Fibroblast of the aortic adventitia (primary cell): Measurements from ENCODE around the gene PRMT1. TPM values are rescaled to one million over a fixed set of nuclear protein-coding genes. Genes with fewer than 3 reads are reported as not detected.

ENCODE experiments used
- DNase-seq: peaks from one replicate; pipeline ENCODE4 v3.0.0-alpha.2; 2010; ENCODE audit warnings: low read depth
- H3K4me3 ChIP-seq: 2 replicates; pipeline ENCODE4 v1.5.1; 2011; ENCODE audit warnings: low read depth, mild to moderate bottlenecking, control low read depth, low read length, moderate library complexity
- total RNA-seq: library from RNA; depleted of rRNA; stranded (reverse); fragments of >200 nt; gene quantifications from 2 replicates; pipeline ENCODE4 v1.2.3, GENCODE V29; 2012; ENCODE audit warnings: low replicate concordance
- TF ChIP-seq, protein P1 (sequence below): IDR thresholded peaks from 2 replicates; pipeline ENCODE4 v1.5.1; 2011; ENCODE audit warnings: mild to moderate bottlenecking, low read length, control low read depth, inconsistent platforms; ENCODE audit not compliant: insufficient read depth

The PRMT1 gene
- total RNA-seq, 1 donor, result 164 TPM

GRCh38 chr19:49636233-49636932 lies 40.7 kb upstream of the PRMT1 start:
- DNase-seq, result no peak
- H3K4me3 ChIP-seq, result no peak overlapping the region
- TF ChIP-seq, protein P1, sequence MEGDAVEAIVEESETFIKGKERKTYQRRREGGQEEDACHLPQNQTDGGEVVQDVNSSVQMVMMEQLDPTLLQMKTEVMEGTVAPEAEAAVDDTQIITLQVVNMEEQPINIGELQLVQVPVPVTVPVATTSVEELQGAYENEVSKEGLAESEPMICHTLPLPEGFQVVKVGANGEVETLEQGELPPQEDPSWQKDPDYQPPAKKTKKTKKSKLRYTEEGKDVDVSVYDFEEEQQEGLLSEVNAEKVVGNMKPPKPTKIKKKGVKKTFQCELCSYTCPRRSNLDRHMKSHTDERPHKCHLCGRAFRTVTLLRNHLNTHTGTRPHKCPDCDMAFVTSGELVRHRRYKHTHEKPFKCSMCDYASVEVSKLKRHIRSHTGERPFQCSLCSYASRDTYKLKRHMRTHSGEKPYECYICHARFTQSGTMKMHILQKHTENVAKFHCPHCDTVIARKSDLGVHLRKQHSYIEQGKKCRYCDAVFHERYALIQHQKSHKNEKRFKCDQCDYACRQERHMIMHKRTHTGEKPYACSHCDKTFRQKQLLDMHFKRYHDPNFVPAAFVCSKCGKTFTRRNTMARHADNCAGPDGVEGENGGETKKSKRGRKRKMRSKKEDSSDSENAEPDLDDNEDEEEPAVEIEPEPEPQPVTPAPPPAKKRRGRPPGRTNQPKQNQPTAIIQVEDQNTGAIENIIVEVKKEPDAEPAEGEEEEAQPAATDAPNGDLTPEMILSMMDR, result no peak

GRCh38 chr19:49637821-49638738 lies 39.0 kb upstream of the PRMT1 start:
- H3K4me3 ChIP-seq, result peak overlapping the region; percentile 83
- peak; percentile 81 for DNase-seq
- TF ChIP-seq, protein P1, result no peak

DNA sequence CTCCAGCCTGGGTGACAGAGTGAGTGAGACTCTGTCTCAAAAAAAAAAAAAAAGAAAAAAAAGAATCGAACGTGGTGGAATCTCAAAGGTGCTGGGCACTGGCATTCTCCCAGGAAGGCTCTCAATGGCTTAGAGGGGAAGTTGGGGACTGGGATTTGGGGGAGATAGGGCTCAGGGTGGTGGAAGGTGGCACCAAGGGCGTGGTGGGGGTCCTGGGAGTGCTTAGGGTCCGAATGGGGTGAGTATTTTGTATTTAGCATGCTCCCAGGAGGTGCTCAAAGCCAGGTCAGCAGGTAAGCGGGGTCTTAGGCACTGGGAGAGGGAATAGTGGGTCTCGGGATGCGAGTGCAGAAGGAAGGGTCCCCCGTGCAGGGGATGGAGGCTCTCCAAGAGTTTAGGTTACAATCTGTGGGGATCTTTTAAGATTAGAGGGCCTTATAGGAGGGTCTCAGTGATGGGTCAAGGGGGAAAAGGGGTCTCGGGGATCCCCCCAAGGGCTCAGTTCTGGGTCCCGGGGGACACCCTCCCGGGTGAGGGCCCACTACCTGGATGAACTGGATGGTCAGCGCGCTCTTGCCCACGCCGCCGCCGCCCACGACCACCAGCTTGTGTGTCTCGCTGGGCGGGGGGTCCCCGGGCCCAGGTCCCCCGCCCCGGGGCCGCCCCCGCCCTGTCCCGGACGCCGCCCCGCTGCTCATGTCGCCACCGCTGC lies 37.5 kb upstream of the PRMT1 start:
- TF ChIP-seq, protein P1, result no peak
- H3K4me3 ChIP-seq, result peak overlapping the region; percentile 83
- no peak for DNase-seq

DNA sequence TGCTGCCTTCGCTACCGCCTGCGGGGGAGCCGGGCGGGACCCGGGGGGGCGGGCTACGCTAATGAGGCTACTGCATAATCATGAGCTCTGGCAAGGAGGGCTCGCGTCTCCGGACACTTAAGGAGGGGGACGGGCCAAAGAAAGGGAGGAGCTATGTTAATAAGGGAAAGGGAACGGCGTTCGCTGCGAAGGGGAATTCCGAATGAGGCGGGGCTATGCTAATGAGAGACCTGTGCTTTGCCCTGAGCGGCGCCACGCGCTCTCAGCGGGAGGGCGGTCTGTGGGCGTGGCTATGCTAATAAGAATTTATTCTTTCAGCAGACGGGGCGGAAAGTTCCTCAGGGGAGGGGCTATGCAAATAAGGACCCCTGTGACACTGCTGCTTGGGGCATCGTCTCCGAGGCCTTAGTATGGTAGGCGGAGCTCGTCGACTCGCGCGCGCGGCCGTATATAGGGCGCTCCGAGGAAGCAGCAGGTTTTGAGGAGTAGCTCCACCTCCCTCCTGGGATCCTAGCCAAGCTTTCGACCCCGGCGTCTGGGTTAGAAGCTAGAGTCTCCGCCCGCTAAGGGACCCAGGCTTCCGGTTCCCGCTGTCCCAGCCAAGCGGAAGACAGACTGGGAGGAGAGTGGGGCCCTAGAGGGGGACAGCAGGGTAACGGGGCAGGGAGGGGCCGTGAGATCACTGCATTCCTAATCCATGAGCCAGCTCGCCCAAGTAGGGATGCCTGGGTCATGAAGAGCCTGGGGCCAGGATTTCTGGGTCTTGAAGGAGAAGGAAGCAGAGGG lies 36.8 kb upstream of the PRMT1 start, which contains the start of gene RRAS:
TSS of gene RRAS (minus strand) at position 31 of the 786 bp plus-strand sequence. CDS start 45 bp downstream, outside the sequence.
- TF ChIP-seq, protein P1, result no peak
- peak within 1 kb of the TSS; percentile 83 for H3K4me3 ChIP-seq
- DNase-seq, result peak; percentile 100

DNA sequence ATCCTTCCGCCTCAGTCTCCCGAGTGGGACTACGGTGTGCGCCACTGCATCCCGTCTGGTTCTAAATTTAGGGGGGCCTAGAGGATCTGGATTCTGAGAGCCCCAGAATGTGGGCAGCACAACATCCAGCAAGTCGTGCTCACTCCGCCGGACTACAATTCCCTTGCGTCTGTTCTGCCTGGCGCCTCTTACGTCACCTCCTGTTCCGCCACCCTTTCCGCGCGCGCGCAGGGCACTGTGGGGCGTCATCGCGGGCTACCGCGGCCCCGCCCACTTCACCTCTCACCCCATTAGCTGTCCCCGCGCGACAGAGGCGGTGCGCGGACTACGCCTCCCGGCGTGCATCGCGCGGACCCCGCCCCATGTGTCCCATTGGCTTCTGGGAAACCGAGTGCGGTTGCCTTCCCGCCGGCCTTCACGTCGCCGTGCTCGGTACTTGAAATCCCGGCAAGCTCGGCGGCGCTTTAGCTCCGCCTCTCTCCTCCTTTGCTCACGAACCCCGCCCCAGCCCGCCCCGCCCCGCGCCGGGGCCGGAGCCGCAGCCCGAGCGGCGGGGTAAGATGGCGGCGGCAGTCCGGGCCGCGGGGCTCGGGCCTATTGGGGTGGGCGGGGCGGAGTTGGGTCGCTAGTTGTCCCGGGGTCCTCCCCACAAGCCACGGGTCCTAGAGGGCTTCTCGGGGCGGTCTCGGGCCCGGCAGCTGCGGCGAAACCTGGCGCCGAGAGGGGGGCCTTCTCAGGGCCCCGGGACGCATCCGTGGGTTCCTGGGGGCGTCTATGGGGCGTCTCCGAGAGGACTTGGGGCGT lies 35.2 kb upstream of the PRMT1 start, which contains the start of gene SCAF1:
TSS of gene SCAF1 (plus strand) at position 522 of the 804 bp plus-strand sequence. CDS start 2,818 bp downstream, outside the sequence.
- peak within 1 kb of the TSS; percentile 98 for H3K4me3 ChIP-seq
- peak; percentile 99 for DNase-seq
- TF ChIP-seq, protein P1, result no peak
